Mammary epithelial cell (primary cell): ENCODE measurements around the gene CFAP251.

Experiments used
- EZH2 ChIP-seq: IDR thresholded peaks from 2 replicates; pipeline ENCODE4 v1.6.1; 2012; ENCODE audit warnings: low read length, inconsistent platforms, borderline replicate concordance
- TF ChIP-seq, protein P1 (sequence below), 2 donors: IDR thresholded peaks in 1 of 2; conservative IDR thresholded peaks in 1 of 2; 2 replicates each; pipeline ENCODE4 v1.5.1; 2011 to 2012; ENCODE audit warnings: inconsistent platforms in 2 of 2, low read length in 2 of 2, mild to moderate bottlenecking in 2 of 2, control low read depth in 1 of 2, low read depth in 1 of 2; ENCODE audit not compliant: insufficient read depth in 1 of 2; ENCODE audit errors: extremely low read depth in 1 of 2

DNA sequence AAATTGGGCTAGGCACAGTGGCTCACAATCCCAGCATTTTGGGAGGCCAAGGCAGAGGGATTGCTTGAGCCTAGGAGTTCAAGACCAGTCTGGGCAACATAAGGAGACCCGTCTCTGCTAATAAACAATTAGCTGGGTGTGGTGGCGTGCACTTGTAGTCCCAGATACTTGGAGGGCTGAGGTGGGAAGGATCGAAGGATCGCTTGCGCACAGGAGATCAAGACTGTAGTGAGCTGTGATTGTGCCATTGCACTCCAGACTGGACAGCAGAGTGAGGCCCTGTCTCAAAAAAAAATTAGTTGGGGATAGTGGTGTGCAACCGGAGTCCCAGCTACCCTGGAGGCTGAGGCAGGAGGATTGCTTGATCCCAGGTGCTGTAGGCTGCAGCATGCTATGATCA, 64.6 kb downstream of the CFAP251 start:
- TF ChIP-seq, protein P1, sequence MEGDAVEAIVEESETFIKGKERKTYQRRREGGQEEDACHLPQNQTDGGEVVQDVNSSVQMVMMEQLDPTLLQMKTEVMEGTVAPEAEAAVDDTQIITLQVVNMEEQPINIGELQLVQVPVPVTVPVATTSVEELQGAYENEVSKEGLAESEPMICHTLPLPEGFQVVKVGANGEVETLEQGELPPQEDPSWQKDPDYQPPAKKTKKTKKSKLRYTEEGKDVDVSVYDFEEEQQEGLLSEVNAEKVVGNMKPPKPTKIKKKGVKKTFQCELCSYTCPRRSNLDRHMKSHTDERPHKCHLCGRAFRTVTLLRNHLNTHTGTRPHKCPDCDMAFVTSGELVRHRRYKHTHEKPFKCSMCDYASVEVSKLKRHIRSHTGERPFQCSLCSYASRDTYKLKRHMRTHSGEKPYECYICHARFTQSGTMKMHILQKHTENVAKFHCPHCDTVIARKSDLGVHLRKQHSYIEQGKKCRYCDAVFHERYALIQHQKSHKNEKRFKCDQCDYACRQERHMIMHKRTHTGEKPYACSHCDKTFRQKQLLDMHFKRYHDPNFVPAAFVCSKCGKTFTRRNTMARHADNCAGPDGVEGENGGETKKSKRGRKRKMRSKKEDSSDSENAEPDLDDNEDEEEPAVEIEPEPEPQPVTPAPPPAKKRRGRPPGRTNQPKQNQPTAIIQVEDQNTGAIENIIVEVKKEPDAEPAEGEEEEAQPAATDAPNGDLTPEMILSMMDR (conservative IDR thresholded peaks at IDR 0.05 in 1 of 2, IDR thresholded peaks at IDR 0.05 in 1 of 2; ENCODE audit: extremely low read depth in 1 of 2, insufficient read depth in 1 of 2, low read depth in 1 of 2, low read length in 2 of 2) = no peak
- TF ChIP-seq EZH2 = no peak
